GM19455 (cell line): Measurements from ENCODE around the gene ORC4.
"Not testable (repeated sequence)": the region's sequence is repeated elsewhere in the genome, so short reads cannot be mapped to it uniquely, and the experiment has no call there.

ENCODE experiments used
- ATAC-seq: cut with Tn5 transposase; IDR thresholded peaks from one replicate; pipeline ENCODE4 v1.9.1; 2021; ENCODE audit not compliant: unreplicated experiment

Gene ORC4

GRCh38 chr2:148021059-148021861 is 723 bp upstream of the ORC4 start, which contains the start of gene MBD5:
MBD5 (plus strand) TSS chr2:148021091.
- peak; percentile 43 for ATAC-seq

- ATAC-seq = no peak
Observed at GRCh38 chr2:148014616-148015015, 5.9 kb downstream of the ORC4 start.

- no peak for ATAC-seq
Observed at GRCh38 chr2:148013876-148014275, 6.7 kb downstream of the ORC4 start.

DNA sequence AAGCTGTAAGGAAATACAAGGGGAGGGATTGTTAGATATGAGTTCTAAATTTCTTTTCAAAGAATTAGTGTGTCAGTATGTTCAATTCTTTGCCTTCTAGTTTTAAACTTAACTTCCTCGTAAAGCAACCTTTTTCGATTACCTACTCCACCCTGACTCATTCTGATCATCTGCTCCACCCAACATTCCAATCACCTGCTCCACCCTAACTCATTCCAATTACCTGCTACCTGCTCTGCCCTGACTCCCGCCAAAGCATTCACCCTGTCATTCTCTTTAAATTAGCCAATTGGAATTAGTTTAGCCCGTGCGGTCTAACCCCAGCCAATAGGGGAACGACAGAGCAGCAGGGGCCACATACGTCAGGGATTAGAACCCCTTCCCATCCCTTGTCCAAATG is 12.1 kb downstream of the ORC4 start:
- not testable (repeated sequence) for ATAC-seq

DNA sequence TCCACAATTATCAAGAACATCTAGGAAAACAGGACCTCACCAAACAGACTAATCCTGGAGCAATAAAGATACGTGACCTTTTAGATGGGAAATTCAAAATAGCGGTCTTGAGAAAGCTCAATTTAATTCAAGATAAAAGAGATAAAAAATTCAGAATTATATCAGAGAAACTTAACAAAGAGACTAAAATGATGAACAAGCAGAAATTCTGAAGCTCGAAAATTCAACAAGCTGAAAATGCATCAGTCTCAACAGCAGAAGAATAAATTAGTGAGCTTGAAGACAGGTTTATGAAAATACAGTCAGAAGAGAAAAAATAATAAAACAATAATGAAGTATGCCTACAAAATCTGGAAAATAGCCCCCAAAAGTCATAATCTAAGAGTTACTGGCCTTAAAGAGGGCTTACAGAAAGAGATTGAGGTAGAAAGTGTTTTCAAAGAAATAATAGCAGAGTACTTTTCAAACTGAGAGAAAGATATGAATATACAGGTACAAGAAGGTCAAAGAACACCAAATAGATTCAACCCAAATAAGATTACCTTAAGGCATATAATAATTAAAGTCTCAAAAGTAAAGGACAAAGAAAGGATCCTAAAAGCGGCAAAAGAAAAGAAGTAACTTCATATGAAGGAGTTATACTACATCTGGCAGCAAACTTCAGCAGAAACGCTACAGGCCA is 13.2 kb downstream of the ORC4 start:
- no peak for ATAC-seq

DNA sequence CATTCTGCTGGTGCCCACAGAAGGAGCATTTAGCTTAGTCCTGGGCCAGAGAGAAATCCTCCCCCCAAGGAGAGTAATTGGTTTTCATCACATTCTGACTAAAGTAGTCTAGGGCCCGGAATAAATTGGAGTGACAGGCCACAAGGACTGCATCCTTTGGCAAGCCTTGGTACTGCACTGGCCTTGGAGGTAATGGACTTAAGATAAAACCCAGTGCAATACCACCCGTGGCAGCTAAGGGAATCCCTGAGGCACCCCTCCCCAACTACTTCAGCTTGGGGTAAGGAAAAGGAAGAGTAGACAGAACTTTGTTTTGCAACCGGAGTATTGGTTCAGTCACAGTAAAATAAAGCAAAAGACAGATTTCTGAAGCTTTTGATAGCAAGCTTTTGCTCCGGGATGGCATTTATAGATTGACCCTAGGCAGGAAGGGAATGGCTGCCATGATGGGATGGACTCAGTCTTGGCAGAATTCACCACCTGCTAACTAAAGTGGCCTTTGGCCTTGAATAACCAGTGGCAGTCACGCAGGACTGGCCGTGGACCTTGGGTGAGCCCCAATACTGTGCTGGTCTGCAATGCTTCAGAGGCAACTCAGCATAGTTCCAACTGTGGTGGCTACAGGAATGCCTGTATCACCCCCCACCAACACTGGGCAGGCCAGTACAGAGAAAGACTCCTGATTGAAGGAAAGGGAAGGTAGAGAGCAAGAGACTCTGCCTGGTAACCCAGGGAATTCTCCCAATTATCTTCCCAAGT is 14.1 kb downstream of the ORC4 start:
- no peak for ATAC-seq

GRCh38 chr2:148002420-148002819 is 18.1 kb downstream of the ORC4 start:
- ATAC-seq = not testable (repeated sequence)

- ATAC-seq = no peak
Observed at GRCh38 chr2:148000095-148000494, 20.4 kb downstream of the ORC4 start.

- no peak for ATAC-seq
Observed at GRCh38 chr2:147999126-147999525, 21.4 kb downstream of the ORC4 start.

DNA sequence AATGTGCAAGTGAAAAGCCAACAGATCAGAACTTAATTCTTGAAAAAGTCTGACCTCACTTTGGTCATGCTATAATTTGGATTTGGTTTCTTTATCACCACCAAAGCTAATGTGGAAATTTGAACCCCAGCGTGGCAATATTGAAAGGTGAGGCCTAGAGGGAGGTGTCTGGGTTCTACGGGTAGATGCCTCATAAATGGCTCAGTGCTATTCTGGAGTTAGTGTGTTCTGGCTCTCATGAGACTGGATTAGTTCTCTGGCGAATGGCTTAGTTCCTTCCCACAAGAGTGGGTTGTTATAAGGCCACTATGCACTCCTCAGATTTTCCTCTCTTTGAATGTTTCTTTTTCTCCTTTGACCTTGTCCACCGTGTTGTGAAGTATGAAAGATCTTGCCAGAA is 22.3 kb downstream of the ORC4 start:
- ATAC-seq = no peak

DNA sequence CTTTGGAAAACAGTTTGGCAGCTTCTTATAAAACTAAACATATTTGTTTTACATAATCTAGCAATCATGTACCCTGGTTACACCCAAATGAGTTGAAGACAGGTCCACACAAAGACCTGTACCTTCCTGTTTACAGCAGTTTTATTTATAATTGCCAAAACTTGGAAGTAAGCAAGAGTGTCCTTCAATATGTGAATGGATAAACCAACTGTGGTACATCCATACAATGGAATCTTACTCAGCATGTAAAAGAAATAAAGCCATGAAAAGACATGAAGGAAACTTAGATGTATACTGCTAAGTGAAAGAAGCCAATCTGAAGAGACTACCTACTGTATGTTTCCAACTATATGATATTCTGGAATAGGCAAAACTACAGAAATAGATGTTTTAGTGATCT is 23.7 kb downstream of the ORC4 start:
- ATAC-seq = no peak

DNA sequence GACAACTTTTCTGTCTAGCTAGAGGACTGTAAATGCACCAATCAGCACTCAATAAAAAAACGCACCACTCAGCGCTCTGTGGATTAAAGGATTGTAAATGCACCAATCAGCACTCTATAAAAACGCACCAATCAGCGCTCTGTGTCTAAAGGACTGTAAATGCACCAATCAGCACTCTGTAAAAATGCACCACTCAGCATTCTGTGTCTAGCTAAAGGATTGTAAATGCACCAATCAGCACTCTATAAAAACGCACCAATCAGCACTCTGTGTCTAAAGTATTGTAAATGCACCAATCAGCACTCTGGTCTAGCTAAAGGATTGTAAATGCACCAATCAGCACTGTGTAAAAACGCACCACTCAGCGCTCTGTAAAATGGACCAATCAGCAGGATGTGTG is 25.6 kb downstream of the ORC4 start:
- ATAC-seq = not testable (repeated sequence)

DNA sequence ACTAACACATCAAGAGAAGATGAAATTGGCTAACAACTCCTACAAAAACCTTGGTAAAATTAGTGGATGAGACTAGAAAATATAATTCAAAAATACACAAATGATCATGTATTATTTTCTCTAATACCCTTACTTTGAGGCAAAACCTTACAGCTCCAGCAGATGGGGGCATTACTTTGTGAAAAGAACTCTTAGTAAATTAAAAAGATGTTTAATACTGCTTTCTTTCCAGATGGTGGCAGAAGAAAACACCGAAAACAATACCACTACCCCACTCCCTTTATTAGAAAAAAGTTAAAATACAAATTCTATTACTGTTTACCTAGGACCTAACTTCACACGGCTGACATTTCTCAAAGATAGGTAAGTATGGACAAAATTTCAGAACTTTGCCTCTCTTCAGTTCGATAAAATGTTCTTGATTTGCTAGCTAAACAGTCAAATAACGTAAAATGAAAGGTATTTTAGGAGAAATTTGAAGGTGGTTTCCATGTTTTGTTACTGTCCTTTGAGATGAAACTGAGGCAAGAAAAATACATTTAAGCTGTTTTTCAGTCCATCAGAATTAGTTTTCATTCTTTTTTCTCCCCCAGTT is 30.6 kb downstream of the ORC4 start:
- peak; percentile 89 for ATAC-seq

DNA sequence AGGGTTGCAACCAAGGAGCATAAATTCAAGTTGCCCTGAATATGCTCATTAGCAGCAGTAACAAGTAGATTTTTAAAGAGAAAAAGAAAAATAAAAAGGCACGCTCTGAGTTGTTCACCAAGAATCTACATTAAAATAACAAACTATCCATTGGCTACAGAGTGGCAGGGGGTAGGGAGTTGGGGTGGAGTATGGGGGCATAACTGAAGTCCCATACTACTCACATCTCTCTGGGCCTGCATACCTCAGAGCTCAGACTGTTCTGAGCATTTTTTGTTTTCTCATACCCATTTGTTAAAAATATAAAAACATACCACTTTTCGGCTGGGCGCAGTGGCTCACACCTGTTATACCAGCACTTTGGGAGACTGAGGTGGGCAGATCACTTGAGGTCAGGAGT is 31.4 kb downstream of the ORC4 start:
- no peak for ATAC-seq

DNA sequence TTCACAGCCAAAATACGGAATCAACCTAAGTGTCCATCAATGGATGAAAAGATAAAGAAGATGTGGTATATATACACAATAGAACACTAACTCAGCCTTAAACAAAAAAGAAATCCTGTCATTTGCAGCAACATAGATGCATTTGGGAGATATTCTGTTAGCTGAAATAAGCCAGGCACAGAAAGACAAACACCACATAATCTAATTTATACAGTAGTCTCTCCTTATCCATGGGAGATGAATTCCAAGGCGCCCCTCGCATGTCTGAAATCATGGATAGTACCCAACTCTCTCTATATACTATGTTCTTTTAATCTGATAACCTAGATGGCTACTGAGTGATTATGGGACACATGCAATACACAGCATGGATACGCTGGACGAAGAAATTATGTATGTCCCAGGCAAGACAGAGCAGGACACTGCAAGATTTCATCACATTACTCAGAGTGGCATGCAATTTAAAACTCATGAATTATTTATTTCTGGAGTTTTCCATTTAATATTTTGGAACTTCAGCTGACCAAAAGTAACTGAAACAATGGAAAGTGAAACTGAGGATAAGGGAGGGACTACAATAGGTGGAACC is 39.5 kb downstream of the ORC4 start:
- no peak for ATAC-seq

- ATAC-seq = no peak
Observed at GRCh38 chr2:147977679-147978078, 42.9 kb downstream of the ORC4 start.

DNA sequence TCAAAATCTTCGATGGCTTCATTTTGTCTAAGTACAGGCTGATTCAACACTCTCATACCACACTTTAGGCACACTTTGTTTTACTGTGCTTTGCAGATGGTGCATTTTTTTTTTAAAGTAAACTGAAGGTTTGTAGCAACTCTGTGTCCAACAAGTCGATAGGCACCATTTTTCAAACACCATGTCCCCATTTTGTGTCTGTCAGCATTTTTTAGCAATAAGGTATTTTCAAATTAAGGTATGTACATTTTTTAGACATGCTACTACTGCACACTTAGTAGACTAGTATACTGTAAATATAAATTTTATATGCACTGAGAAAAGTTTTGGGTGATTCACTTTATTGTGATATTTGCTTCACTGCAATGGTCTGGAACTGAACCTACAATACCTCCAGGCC is 44.4 kb downstream of the ORC4 start:
- ATAC-seq = no peak

DNA sequence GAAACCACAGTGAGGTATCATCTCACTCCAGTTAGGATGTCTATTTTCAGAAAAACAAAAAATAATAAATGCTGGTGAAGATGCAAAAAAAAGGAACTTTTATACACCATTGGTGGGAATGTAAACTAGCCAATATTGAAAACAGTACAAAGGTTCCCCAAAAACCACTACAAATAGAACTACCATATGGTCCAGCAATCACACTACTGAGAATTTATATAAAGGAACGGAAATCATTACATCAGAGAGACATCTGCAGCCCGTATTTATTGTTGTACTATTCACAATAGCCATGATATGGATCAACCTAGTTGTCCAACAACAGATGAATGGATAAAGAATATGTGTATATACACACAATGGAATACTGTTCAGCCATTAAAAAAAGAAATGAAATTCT is 52.0 kb downstream of the ORC4 start:
- ATAC-seq = no peak

DNA sequence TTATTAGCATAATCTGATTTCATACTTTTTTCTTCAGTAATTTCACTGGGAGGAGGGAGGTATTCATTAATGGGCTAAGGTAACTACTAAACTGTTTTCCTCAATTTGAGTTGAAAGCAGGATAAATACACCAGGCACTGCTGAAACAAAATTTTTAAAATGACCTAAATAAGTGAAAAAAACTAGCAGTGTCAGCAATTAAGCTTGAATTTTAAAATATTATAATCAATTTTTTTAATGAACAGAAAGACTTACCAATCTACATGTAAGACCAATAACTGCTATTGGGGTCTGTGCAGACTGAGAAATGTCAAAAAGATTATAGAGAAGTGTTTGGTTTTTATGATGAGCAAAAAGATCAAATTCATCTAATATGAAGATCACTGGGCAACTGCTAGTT is 68.4 kb downstream of the ORC4 start:
- no peak for ATAC-seq

- ATAC-seq = no peak
Observed at GRCh38 chr2:147945660-147946059, 74.9 kb downstream of the ORC4 start.

- no peak for ATAC-seq
Observed at GRCh38 chr2:147939313-147939712, 81.2 kb downstream of the ORC4 start.
